ENCODE results near the gene PDXDC1.
"Not testable (repeated sequence)": the region's sequence is repeated elsewhere in the genome, so short reads cannot be mapped to it uniquely, and the experiment has no call there.

PDXDC1 gene

GRCh38 chr16:15134752-15135482, 160.1 kb downstream of the PDXDC1 start:
- not testable (repeated sequence) for DNase-seq (ENCODE audit: low spot score)

GRCh38 chr16:15135483-15136360, 160.9 kb downstream of the PDXDC1 start:
- not testable (repeated sequence) for DNase-seq (ENCODE audit: low spot score)

GRCh38 chr16:15137514-15137913, 162.7 kb downstream of the PDXDC1 start:
- not testable (repeated sequence) for DNase-seq (ENCODE audit: low spot score)

- not testable (repeated sequence) for DNase-seq (ENCODE audit: low spot score)
Measured at GRCh38 chr16:15140444-15141365, 165.9 kb downstream of the PDXDC1 start.

GRCh38 chr16:15141586-15141985, 166.8 kb downstream of the PDXDC1 start:
- TF ChIP-seq CTCF (IDR thresholded peaks at IDR 0.05; ENCODE audit: extremely low read depth, missing control alignments) = no peak
- DNase-seq (ENCODE audit: low spot score) = no peak

GRCh38 chr16:15142107-15142890, 167.5 kb downstream of the PDXDC1 start:
- not testable (repeated sequence) for DNase-seq (ENCODE audit: low spot score)

- DNase-seq (ENCODE audit: low spot score) = not testable (repeated sequence)
Measured at GRCh38 chr16:15142891-15143600, 168.2 kb downstream of the PDXDC1 start.

GRCh38 chr16:15143601-15144091, 168.8 kb downstream of the PDXDC1 start:
- DNase-seq (ENCODE audit: low spot score) = not testable (repeated sequence)

- not testable (repeated sequence) for DNase-seq (ENCODE audit: low spot score)
Measured at GRCh38 chr16:15144092-15144631, 169.3 kb downstream of the PDXDC1 start.

GRCh38 chr16:15144781-15145417, 170.1 kb downstream of the PDXDC1 start:
- not testable (repeated sequence) for DNase-seq (ENCODE audit: low spot score)

GRCh38 chr16:15145418-15146263, 170.8 kb downstream of the PDXDC1 start:
- DNase-seq (ENCODE audit: low spot score) = not testable (repeated sequence)

- DNase-seq (ENCODE audit: low spot score) = not testable (repeated sequence)
Measured at GRCh38 chr16:15146264-15146662, 171.4 kb downstream of the PDXDC1 start.

- not testable (repeated sequence) for DNase-seq (ENCODE audit: low spot score)
Measured at GRCh38 chr16:15148831-15149230, 174.0 kb downstream of the PDXDC1 start.

- not testable (repeated sequence) for DNase-seq (ENCODE audit: low spot score)
Measured at GRCh38 chr16:15149260-15149659, 174.4 kb downstream of the PDXDC1 start.

GRCh38 chr16:15154005-15154404, 179.2 kb downstream of the PDXDC1 start:
- DNase-seq (ENCODE audit: low spot score) = not testable (repeated sequence)
